ENCODE data around the gene ASB4.

DNA sequence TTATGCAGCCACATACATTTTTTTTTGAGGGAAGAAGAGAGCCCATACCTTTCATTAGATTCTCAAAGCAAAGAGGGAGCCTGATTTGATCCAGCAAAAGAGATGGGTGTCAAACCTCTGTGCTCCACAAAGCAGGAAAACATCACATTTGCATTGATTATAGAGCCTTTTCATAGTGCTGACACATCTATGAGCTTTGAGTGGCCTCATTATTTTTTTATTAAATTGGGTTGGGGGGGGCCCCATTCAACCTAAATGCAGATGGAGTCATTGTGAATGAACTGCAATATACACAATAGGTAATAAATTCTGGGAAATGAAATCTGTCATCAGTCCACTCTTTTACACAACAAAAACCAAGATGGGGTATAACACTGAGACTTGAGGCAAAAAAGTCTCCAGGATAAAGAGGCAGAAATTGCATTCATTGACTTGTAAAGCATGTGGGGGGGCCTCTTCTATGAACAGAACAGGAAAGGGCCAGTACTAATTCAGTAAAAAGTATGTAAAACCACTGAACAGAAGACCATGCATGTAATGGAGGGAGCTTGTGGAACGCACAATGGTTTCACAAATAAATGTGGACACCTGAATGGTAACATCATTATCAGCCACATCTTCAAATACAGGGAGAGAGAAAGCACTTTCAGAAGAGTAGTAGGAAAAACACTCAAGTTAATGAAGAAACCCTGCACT lies 17.7 kb upstream of the ASB4 start:
- TF ChIP-seq, protein P1, sequence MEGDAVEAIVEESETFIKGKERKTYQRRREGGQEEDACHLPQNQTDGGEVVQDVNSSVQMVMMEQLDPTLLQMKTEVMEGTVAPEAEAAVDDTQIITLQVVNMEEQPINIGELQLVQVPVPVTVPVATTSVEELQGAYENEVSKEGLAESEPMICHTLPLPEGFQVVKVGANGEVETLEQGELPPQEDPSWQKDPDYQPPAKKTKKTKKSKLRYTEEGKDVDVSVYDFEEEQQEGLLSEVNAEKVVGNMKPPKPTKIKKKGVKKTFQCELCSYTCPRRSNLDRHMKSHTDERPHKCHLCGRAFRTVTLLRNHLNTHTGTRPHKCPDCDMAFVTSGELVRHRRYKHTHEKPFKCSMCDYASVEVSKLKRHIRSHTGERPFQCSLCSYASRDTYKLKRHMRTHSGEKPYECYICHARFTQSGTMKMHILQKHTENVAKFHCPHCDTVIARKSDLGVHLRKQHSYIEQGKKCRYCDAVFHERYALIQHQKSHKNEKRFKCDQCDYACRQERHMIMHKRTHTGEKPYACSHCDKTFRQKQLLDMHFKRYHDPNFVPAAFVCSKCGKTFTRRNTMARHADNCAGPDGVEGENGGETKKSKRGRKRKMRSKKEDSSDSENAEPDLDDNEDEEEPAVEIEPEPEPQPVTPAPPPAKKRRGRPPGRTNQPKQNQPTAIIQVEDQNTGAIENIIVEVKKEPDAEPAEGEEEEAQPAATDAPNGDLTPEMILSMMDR (IDR thresholded peaks at IDR 0.05) = no peak
- no peak for TF ChIP-seq POLR2A (IDR thresholded peaks at IDR 0.05)

Data from gastroesophageal sphincter (tissue), 3 donors.